Natural killer cell treated with Interleukin-12 subunit alpha and Interleukin-12 subunit beta and Interleukin-15 and Interleukin-18, amount 100 ng/mL, for 72 hours (primary cell): ENCODE results near the gene DRC7. TPM values are rescaled to one million over a fixed set of nuclear protein-coding genes. Genes with fewer than 3 reads are reported as not detected.

Source experiments
- ATAC-seq, 2 donors: fragments of 150-1000 bp; cut with Tn5 transposase in 1 of 2; sonication (Bioruptor Pico), chemical (Tn5 transposase) in 1 of 2; 2 replicates each; pipeline ENCODE4 v1.10.0; 2021
- DNase-seq: peaks from one replicate; pipeline ENCODE4 v3.0.0; 2022; ENCODE audit warnings: low spot score
- H3K27ac Mint-ChIP-seq, 2 donors: 1 replicate in 1 of 2; 2 replicates in 1 of 2; pipeline ENCODE4 v1.8.0; 2022; ENCODE audit warnings: mixed read lengths in 2 of 2, mild to moderate bottlenecking in 1 of 2, moderate library complexity in 1 of 2
- H3K27me3 Mint-ChIP-seq, 2 donors: 1 replicate in 1 of 2; 2 replicates in 1 of 2; pipeline ENCODE4 v1.8.0; 2022; ENCODE audit warnings: mixed read lengths in 2 of 2
- H3K36me3 Mint-ChIP-seq: one replicate; pipeline ENCODE4 v1.8.0; 2022; ENCODE audit warnings: mixed read lengths
- H3K4me1 Mint-ChIP-seq, 2 donors: 1 replicate in 1 of 2; 2 replicates in 1 of 2; pipeline ENCODE4 v1.8.0; 2022; ENCODE audit warnings: low read depth in 2 of 2, mixed read lengths in 2 of 2, mild to moderate bottlenecking in 1 of 2
- H3K4me3 Mint-ChIP-seq: one replicate; pipeline ENCODE4 v1.8.0; 2022; ENCODE audit warnings: mixed read lengths
- H3K9me3 Mint-ChIP-seq: 2 replicates; pipeline ENCODE4 v1.8.0; 2022; ENCODE audit warnings: mixed read lengths
- total RNA-seq, 2 donors: library from RNA; stranded (reverse); gene quantifications; one replicate each; pipeline ENCODE4 v1.2.3, GENCODE V29; 2022

DRC7 gene
- total RNA-seq, 2 donors from 2014 or later: not detected

DNA sequence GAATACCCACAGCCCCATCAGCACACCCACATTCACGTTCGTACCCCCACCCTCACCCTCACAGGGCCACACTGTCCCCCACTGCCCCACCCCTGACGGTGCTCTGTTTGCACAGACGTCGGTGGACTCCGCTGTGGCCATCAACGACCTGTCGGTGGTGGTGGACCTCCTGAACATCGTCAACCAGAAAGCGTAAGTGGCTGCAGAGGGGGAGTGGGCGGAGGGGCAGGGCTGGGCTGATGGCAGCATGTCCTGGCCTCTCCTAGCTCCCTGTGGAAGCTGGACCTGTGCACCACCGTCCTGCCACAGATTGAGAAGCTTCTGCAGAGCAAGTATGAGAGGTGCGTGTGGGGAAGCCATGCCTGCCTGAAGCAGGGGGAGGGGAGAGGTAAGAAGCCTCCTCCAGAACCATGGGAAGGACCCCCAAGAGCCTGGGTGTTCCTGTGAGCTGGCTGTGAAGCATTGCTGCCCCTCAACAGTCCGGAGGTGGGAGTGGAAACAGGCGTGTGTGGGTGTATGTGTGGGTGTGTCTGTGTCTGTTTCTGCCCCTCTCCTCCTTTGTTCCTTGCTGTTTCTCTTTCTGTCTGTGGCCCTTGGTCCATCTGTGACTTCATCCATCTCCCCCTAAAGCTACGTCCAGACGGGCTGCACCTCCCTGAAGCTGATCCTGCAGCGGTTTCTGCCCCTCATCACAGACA lies 61.3 kb downstream of the DRC7 start:
- DNase-seq (no peak), ATAC-seq (no peak)
- H3K36me3 Mint-ChIP-seq: no peaks in the 10 kb centered on the region
- H3K27me3 Mint-ChIP-seq: no peaks in the 10 kb centered on the region
- H3K9me3 Mint-ChIP-seq: no peaks in the 10 kb centered on the region
- peak overlapping the region in 1 of 2 donors; percentile 51 for H3K27ac Mint-ChIP-seq
- no peak overlapping the region for H3K4me3 Mint-ChIP-seq
- peaks cover 5 to 9% of the 10 kb centered on the region in 2 donors for H3K4me1 Mint-ChIP-seq

DNA sequence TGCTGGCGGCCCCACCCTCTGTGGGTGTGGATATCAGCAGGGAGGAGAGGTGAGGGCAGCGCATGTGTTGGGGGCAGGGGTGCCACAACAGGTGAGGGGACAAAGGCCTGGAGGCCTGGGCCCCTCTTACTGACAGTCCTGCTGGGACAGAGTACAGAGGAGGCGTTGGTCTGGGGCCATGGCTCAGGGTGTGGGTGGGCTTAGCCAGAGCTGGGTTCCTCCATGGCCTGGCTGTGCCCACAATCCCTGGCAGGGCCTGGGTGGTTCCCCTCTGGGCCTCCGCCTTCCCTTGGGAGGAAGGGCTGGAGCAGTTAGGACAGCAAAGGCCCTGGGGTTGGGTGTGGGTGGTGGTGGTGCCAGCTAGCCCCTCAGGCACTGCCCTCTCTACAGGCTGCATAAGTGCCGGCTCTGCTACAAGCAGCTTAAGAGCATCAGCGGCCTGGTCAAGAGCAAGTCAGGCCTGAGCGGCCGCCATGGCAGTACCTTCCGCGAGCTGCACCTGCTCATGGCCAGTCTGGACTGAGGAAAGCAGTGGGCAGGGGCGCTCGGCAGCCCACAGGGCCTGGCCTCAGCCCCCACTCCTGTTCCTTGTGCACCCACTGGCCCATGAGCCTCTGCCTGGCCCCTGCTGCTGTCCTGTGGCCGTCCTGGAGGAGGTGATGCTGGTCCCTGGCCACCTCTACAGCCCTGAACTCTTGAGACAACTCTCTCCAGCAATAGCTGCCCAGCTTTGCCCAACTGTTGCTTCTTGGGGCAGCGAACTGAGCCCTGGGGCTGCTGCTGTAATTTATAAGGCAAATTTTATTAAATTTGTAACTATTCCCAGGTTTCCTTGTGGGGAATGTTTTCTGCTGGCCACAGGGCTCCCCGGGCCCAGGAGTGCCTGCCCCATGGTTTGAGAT lies 62.1 kb downstream of the DRC7 start:
- Mint-ChIP-seq H3K9me3 (no peaks in the 10 kb centered on the region), H3K36me3 (no peaks in the 10 kb centered on the region), H3K4me3 (no peak overlapping the region), H3K27me3 (no peaks in the 10 kb centered on the region), H3K27ac (no peak overlapping the region), H3K4me1 (peaks cover 0 to 4% of the 10 kb centered on the region in 2 donors)
- ATAC-seq (no peak), DNase-seq (no peak)

DNA sequence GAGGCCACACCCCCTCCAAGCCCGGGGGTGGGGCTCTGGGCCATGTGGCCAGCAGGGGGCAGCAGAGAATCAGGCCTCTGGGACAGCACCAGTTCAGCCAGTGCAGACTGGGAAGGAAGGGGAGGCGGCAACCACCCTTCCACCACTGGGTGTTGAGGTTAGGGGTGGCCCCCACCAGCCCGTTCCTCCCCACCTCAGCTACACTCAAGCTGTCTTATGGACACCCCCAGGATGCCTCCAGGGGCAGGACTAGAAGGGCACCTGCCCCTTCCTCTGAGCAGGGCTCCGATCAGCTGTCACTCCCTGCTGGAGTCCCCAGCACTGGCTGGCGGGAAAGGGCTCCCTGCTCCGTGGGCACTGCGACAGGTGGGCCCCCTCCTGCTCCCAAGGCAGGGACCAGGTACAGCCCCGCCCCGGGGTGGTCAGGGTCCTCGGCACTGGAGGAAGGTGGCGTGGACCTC lies 62.8 kb downstream of the DRC7 start:
- Mint-ChIP-seq H3K27me3 (no peaks in the 10 kb centered on the region), H3K4me3 (no peak overlapping the region), H3K4me1 (peaks cover 0 to 4% of the 10 kb centered on the region in 2 donors), H3K36me3 (no peaks in the 10 kb centered on the region), H3K27ac (peak overlapping the region in 1 of 2 donors; percentile 43), H3K9me3 (no peaks in the 10 kb centered on the region)
- DNase-seq (peak; percentile 90), ATAC-seq (peak; percentile 91 to 93)

DNA sequence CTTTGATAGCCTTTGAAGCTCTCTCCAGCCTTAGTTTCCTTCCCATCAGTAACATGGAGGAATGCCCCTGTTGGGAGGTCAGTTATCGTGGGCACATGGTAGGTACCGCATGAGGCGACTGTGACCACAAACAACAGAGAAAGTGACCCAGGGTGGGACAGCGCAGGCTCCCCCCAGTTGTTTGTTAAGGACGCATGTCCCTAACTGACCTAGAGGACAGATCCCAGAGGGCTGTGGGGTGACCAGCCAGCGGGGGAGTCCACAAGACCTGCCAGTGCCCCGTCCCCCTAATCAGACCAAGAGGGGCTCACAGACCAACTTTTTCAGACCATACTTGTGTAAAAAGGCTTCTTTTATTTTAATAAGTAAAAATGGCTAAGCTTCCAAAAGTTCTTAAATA lies 63.3 kb downstream of the DRC7 start:
- no peak overlapping the region for H3K4me3 Mint-ChIP-seq
- peak overlapping the region in 1 of 2 donors; percentile 43 for H3K27ac Mint-ChIP-seq
- DNase-seq: no peak
- no peaks in the 10 kb centered on the region for H3K27me3 Mint-ChIP-seq
- ATAC-seq: no peak
- H3K4me1 Mint-ChIP-seq: peaks cover 0 to 4% of the 10 kb centered on the region in 2 donors
- H3K36me3 Mint-ChIP-seq: no peaks in the 10 kb centered on the region
- no peaks in the 10 kb centered on the region for H3K9me3 Mint-ChIP-seq

DNA sequence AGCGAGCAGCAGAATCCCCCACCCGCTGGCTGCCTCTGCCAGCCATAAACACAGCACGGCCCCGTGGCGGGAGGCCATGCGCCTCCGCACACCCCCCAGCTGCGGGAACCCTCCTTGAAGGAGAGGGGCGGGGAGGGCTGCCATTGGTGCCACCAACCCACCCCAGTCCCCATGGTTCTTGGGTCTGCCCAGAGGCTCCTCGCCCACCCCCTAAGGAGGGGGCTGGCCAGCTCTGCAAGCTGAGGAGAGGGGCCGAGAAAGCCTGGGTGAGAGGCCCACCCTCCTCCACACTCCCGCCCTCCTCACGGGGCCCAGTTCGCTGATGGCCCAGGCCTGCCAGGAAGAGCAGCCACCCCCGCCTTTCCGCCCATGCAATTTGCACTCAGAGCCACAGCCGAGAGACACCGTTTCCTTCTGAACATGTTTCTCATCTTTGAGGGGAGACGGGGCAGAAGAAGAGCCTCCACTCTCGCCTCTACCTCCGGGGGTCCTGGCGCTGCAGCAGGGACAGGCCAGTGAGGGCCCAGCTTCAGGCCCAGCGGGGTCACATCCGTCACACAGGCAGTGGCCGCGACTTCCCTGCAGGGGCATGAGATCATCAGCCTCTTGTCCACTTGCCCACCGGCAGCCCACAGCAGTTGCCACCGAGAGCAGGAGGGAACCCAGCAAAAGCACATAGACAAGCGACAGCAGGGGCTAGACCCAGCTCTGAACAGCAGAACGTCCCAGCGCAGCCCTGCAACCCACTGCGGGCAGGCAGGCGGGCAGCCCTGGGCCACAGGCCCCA lies 63.9 kb downstream of the DRC7 start:
- Mint-ChIP-seq H3K27me3 (no peaks in the 10 kb centered on the region), H3K4me1 (peaks cover 0 to 6% of the 10 kb centered on the region in 2 donors), H3K4me3 (peak overlapping the region; percentile 34), H3K27ac (peak overlapping the region in 1 of 2 donors; percentile 44), H3K9me3 (no peaks in the 10 kb centered on the region), H3K36me3 (no peaks in the 10 kb centered on the region)
- DNase-seq: no peak
- no peak for ATAC-seq

DNA sequence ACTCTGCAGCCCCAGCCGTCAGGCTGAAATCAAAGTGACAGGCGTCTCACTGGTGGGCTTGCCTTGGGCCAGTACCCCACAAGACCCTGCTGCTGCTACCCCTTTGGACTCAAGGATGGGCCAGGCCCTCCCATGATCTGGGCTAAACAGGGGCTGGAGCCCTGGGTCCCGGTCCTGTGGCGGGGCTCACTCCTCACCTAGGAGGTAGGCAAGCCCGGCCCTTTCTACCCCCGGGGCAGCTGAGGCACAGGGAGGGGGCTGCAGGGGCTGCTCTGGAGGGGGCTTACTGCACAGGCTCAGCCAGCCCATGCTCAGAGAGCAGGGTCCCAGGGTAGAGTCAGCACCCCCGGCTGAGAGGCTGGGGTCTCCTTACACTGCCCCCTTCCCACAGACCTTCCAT lies 64.5 kb downstream of the DRC7 start:
- Mint-ChIP-seq H3K4me1 (peaks cover 0 to 6% of the 10 kb centered on the region in 2 donors), H3K27ac (peak overlapping the region in 1 of 2 donors; percentile 44), H3K4me3 (no peak overlapping the region), H3K27me3 (no peaks in the 10 kb centered on the region), H3K36me3 (no peaks in the 10 kb centered on the region), H3K9me3 (no peaks in the 10 kb centered on the region)
- ATAC-seq (no peak), DNase-seq (no peak)

DNA sequence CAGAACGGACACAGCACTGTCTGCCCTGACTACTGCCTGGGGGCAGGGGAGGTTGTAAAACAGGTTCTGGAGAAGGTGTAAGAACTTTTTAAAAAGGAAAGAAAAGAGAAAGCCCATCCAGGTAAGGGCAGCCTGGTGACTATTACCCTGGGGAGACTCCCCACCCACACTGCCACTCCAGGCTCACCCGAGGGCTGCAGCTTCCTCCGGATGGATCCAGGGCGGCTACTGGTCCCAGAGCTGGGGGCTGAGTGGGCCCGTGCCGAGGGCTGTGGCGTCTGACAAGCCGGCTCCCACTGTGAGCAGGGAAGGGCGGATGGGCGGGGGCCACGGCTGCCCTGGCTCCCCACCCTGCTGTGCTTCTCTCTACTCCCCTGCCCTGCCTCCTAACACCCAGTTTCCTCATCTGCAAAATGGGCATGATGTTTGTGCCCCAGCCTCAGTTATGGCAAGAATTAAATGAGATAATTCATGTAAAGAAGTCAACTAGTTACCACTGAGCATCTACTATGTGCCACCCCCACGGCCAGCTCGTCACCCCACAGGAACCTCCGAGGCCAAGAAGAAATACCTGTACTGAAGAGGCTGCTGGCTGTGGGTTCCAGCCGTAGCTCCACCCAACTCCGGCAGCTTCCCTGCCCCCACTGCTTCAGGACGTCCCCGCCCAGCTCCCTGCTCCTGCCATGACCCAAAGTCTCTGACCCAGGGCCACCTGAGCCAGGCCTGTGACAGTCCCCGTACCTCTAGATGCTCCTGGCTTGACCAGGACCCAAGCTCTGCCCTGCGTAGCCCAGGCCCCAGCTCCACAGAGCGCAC lies 65.1 kb downstream of the DRC7 start:
- Mint-ChIP-seq H3K4me1 (peaks cover 0 to 6% of the 10 kb centered on the region in 2 donors), H3K36me3 (no peaks in the 10 kb centered on the region), H3K27ac (no peak overlapping the region), H3K4me3 (no peak overlapping the region), H3K27me3 (no peaks in the 10 kb centered on the region), H3K9me3 (no peaks in the 10 kb centered on the region)
- ATAC-seq (no peak), DNase-seq (no peak)

DNA sequence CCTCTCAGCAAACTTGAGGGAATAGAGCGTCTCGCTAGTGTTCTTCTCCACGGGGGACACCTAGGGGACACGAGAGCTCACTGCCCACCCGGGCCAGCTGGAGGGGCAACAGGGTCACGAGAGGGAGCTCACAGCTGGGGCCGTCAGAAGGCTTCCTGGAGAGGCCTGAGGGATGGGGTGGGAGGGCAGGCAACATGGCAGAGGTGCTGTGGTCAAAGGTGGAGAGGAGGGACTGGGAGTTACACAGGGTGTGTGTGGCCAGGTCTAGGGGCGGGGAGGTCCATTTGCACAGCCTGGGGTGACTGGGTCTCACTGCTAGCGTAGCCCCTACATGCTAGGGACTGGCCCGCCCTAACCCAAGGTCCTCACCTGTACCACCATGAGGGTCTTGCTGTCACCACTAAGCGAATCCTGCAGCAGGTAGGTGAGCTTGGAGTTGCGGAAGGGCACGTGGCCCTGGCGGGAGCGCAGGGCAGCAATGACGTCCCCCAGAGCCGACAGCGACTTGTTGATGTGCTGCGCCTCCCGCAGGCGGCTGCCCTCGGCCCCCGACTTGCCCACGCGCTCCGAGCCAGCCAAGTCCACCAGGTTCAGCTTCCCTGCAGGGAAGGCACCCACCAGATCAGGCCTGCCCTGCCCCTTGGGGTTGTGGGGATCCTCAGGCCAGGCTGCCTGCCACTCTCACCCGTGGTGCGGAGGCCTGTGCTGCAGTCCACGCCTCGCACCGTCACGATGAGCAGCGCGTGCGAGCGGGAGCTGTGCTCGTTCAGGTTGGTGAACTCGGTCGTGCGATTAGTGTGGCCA lies 66.0 kb downstream of the DRC7 start:
- DNase-seq (no peak), ATAC-seq (no peak)
- Mint-ChIP-seq H3K9me3 (no peaks in the 10 kb centered on the region), H3K36me3 (no peaks in the 10 kb centered on the region), H3K4me3 (no peak overlapping the region), H3K27ac (no peak overlapping the region), H3K4me1 (peaks cover 0 to 6% of the 10 kb centered on the region in 2 donors), H3K27me3 (no peaks in the 10 kb centered on the region)

DNA sequence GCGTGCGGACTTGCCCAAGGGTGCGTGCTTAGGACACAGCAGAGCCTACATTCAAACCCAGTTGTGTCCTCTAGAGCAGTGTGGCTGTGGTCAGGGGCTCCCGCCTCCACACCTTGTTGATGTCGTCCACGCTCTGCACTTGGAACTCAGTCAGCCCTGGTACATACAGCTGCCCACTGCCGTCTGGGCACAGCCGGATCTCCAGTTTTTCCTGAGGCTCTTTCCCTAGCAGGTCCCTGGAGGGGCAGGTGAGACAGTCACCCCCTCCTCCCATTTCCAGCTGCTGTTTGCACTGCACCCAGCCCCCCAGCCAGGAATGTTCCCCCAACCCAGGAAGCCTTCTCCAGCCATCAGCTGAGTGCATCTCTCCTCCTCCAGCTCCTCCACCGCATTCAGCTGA lies 66.7 kb downstream of the DRC7 start:
- Mint-ChIP-seq H3K27ac (no peak overlapping the region), H3K4me3 (no peak overlapping the region), H3K4me1 (peaks cover 0 to 3% of the 10 kb centered on the region in 2 donors), H3K9me3 (no peaks in the 10 kb centered on the region), H3K36me3 (no peaks in the 10 kb centered on the region), H3K27me3 (no peaks in the 10 kb centered on the region)
- DNase-seq: no peak
- no peak for ATAC-seq

DNA sequence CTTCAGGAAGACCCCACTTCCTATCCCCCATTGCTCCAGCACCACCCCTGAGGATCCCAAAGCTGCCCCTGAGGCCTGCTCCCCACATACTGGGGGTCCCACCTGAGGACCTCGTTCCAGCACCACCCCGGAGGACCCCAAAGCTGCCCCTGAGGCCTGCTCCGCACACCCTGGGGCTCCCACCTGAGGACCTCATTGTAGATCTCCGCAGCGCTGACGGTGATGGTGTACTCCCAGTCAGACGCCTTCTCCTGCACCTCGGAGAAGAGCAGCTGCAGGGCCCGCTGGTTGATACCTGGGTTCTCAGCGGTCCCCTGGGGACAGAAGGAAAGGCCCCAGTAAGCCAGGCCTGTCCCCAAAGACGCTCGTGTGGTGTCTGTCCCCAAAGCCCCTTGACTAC lies 67.4 kb downstream of the DRC7 start:
- Mint-ChIP-seq H3K4me3 (no peak overlapping the region), H3K36me3 (no peaks in the 10 kb centered on the region), H3K9me3 (no peaks in the 10 kb centered on the region), H3K27me3 (no peaks in the 10 kb centered on the region), H3K27ac (no peak overlapping the region), H3K4me1 (peaks cover 0 to 2% of the 10 kb centered on the region in 2 donors)
- no peak for ATAC-seq
- no peak for DNase-seq

DNA sequence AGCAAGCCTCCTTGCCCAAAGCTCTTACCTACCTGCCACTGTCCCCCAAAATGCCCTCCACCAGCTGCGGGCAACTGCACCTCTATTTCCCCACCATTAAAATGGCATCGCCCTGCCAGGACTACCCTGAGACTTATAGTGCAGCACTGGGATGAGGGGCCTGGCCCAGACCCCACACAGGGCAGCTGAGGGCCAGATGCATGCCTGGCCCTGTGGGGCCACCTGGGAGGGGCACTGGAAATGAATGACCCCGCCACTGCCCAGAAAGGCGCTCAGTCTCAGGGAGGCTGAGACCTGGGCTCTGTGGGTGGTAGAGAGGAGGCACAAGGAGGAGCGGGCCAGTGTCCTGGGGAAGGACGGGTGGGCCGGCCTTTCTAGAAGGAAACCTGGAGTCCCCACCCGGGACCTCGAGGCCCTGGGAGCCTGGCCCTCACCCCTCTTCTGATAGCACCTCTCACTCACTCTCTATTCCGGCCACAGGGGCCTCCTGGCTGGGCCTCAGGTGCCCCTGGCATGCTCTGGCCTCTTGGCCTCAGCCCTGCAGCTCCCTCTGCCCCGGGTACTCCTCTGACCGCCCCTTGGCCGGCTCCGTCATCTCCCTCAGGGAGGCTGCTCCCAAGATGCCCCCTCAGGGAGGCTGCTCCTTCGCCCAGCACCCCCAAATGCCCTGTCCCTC lies 67.9 kb downstream of the DRC7 start:
- Mint-ChIP-seq H3K27me3 (no peaks in the 10 kb centered on the region), H3K27ac (no peak overlapping the region)

More for the DNA sequence above, 67.9 kb downstream of the DRC7 start:
- DNase-seq: no peak
- no peak for ATAC-seq
- Mint-ChIP-seq H3K36me3 (no peaks in the 10 kb centered on the region), H3K4me1 (peaks cover 0 to 2% of the 10 kb centered on the region in 2 donors), H3K9me3 (no peaks in the 10 kb centered on the region), H3K4me3 (no peak overlapping the region)
